NCI-H226 (cell line): ENCODE data around the gene YAP1.
"Not testable (repeated sequence)": the region's sequence is repeated elsewhere in the genome, so short reads cannot be mapped to it uniquely, and the experiment has no call there.

ENCODE experiments used
- DNase-seq: peaks from one replicate; pipeline ENCODE4 v3.0.0-alpha.2; 2015

YAP1 gene

GRCh38 chr11:102166175-102167064 lies 56.2 kb downstream of the YAP1 start:
- DNase-seq, result no peak

GRCh38 chr11:102168481-102168880 lies 58.2 kb downstream of the YAP1 start:
- DNase-seq, result peak; percentile 22

- peak; percentile 62 for DNase-seq
Observed at GRCh38 chr11:102171101-102171500, 60.9 kb downstream of the YAP1 start.

- DNase-seq, result peak; percentile 37
Observed at GRCh38 chr11:102172127-102172848, 62.0 kb downstream of the YAP1 start.

- DNase-seq, result no peak
Observed at GRCh38 chr11:102177126-102177525, 66.9 kb downstream of the YAP1 start.

GRCh38 chr11:102177974-102178631 lies 67.9 kb downstream of the YAP1 start:
- DNase-seq, result peak; percentile 83

- no peak for DNase-seq
Observed at GRCh38 chr11:102179371-102179770, 69.1 kb downstream of the YAP1 start.

- DNase-seq, result no peak
Observed at GRCh38 chr11:102184269-102184987, 74.2 kb downstream of the YAP1 start.

- no peak for DNase-seq
Observed at GRCh38 chr11:102186551-102187191, 76.4 kb downstream of the YAP1 start.

- DNase-seq, result no peak
Observed at GRCh38 chr11:102187416-102188151, 77.3 kb downstream of the YAP1 start.

- no peak for DNase-seq
Observed at GRCh38 chr11:102188488-102188887, 78.2 kb downstream of the YAP1 start.

GRCh38 chr11:102191832-102192231 lies 81.6 kb downstream of the YAP1 start:
- DNase-seq, result no peak

GRCh38 chr11:102192349-102193066 lies 82.3 kb downstream of the YAP1 start:
- peak; percentile 21 for DNase-seq

- no peak for DNase-seq
Observed at GRCh38 chr11:102194257-102194656, 84.0 kb downstream of the YAP1 start.

GRCh38 chr11:102194990-102195389 lies 84.7 kb downstream of the YAP1 start:
- DNase-seq, result no peak

- no peak for DNase-seq
Observed at GRCh38 chr11:102196351-102196750, 86.1 kb downstream of the YAP1 start.

- no peak for DNase-seq
Observed at GRCh38 chr11:102196816-102197215, 86.6 kb downstream of the YAP1 start.

GRCh38 chr11:102197670-102198139 lies 87.5 kb downstream of the YAP1 start:
- no peak for DNase-seq

GRCh38 chr11:102199673-102200072 lies 89.4 kb downstream of the YAP1 start:
- DNase-seq, result no peak

GRCh38 chr11:102200325-102200724 lies 90.1 kb downstream of the YAP1 start:
- not testable (repeated sequence) for DNase-seq

GRCh38 chr11:102201776-102202175 lies 91.5 kb downstream of the YAP1 start:
- DNase-seq, result no peak
